ENCODE data around the gene CCIN. TPM values are rescaled to one million over a fixed set of nuclear protein-coding genes. Genes with fewer than 3 reads are reported as not detected.

The CCIN gene
- total RNA-seq, 4 donors from 2014 or later = 0.34 to 0.49 (median 0.38) TPM; not detected in 1

GRCh38 chr9:36207016-36207415 lies 37.8 kb downstream of the CCIN start:
- no peak for TF ChIP-seq CTCF (IDR thresholded peaks at IDR 0.05; ENCODE audit: low read depth)

- TF ChIP-seq CTCF (IDR thresholded peaks at IDR 0.05; ENCODE audit: low read depth) = no peak
These were observed 38.4 kb downstream of the CCIN start for GRCh38 chr9:36207546-36208012.

DNA sequence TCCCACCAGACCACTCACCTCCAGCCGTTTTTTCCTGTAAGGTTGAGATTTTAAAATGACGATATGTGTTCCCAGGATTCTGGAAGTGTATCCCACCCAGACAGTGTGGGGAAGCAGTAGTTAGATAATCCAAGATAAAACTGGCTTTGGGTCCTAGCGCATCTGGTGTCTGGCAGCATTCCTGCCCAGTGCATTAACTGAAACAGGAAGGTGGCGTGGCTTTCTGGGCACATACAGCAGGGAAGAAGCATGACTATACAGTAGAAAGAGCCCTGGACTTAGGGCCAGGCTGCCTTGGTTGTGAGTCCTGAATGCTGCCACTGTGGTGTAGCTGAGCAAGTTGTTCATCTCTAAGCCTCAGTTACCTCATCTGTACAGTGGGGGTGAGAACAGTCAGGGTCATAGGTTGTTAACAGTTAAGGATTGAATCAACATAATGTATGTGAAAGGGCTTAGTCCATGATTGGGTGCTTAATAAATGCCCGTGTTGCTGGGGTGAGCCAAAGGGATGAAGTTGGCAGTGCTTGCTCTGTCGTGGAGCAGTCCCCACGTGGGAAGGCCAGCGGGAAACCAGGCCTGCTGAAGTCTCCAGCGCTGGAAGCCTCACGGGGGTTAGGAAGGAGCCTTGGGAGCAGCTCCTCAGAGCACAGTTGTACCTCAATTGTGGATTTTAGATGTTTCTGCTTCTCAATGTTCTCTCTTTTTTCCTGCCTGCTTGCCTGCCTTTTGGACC lies 39.5 kb downstream of the CCIN start:
- no peak for TF ChIP-seq CTCF (IDR thresholded peaks at IDR 0.05; ENCODE audit: low read depth)

- no peak for TF ChIP-seq CTCF (IDR thresholded peaks at IDR 0.05; ENCODE audit: low read depth)
These were observed 41.5 kb downstream of the CCIN start for GRCh38 chr9:36210722-36211121.

- TF ChIP-seq CTCF (IDR thresholded peaks at IDR 0.05; ENCODE audit: low read depth) = no peak
These were observed 42.3 kb downstream of the CCIN start for GRCh38 chr9:36211510-36211909.

- no peak for TF ChIP-seq CTCF (IDR thresholded peaks at IDR 0.05; ENCODE audit: low read depth)
These were observed 44.2 kb downstream of the CCIN start for GRCh38 chr9:36213387-36213786.

DNA sequence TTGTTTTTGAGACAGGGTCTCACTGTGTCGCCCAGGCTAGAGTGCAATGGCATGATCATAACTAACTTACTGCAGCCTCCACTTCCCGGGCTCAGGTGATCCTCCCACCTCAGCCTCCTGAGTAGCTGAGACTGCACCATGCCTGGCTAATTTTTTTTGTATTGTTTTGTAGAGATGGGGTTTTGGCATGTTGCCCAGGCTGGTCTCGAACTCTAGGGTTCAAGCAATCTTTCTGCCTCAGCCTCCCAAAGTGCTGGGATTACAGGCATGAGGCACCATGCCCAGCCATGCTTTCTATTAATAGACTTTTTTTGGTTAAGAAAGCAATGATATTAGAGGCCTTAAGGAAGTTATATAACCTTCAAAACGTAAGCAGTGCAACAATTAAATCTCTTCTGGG lies 44.8 kb downstream of the CCIN start:
- no peak for TF ChIP-seq CTCF (IDR thresholded peaks at IDR 0.05; ENCODE audit: low read depth)

Measured in subcutaneous adipose tissue (tissue), 4 donors.